Mammary epithelial cell (primary cell): Measurements from ENCODE around the gene CTTNBP2.

ENCODE experiments used
- CTCF ChIP-seq, 2 donors: IDR thresholded peaks in 1 of 2; conservative IDR thresholded peaks in 1 of 2; 2 replicates each; pipeline ENCODE4 v1.5.1; 2011 to 2012; ENCODE audit warnings: inconsistent platforms in 2 of 2, low read length in 2 of 2, mild to moderate bottlenecking in 2 of 2, control low read depth in 1 of 2, low read depth in 1 of 2; ENCODE audit not compliant: insufficient read depth in 1 of 2; ENCODE audit errors: extremely low read depth in 1 of 2
- EZH2 ChIP-seq: IDR thresholded peaks from 2 replicates; pipeline ENCODE4 v1.6.1; 2012; ENCODE audit warnings: low read length, inconsistent platforms, borderline replicate concordance

DNA sequence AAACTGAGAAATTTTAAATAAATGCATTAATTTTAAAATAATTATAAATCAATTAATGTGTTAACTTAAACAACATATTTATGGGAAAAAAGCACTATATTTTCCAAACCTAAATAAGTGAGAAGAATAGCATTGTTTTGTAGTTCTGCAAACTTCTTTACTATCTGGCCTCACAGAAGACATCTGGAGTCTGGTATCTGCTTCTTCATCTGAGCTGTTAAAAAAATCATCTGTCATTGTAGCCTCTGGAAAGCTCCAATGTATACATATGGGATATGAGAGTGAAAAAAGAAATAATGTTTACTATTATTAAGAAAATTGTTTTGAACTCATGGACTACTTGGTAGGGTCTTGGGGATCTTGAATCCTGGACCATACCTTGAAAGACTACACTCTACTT lies 32.2 kb downstream of the CTTNBP2 start:
- no peak for TF ChIP-seq CTCF (conservative IDR thresholded peaks at IDR 0.05 in 1 of 2, IDR thresholded peaks at IDR 0.05 in 1 of 2; ENCODE audit: extremely low read depth in 1 of 2, insufficient read depth in 1 of 2, low read depth in 1 of 2, low read length in 2 of 2)
- TF ChIP-seq EZH2, result no peak
